GM12878 (cell line): ENCODE measurements around the gene MCM5. TPM values are rescaled to one million over a fixed set of nuclear protein-coding genes. Genes with fewer than 3 reads are reported as not detected.

Experiments used
- ATAC-seq: fragments of 200-7000 bp; cut with Tn5 transposase; 3 replicates; pipeline ENCODE4 v1.9.1; 2020; ENCODE audit warnings: mild to moderate bottlenecking, moderate library complexity
- BruUV-seq: library from RNA; stranded (reverse); fragments of 400-500 nt; replicated peaks from 2 replicates; lab custom pipeline; 2021; lab: Mats Ljungman, UMichigan
- CTCF ChIA-PET: fragments of 300-600 bp; sonication (Branson Sonifier 250); formaldehyde crosslinking; extraction: SDS; loops from one replicate; lab custom pipeline; 2021; ENCODE audit warnings: inconsistent platforms; lab: Yijun Ruan, JAX
- POLR2A ChIA-PET: fragments of 350-600 bp; formaldehyde crosslinking; extraction: SDS; loops from one replicate; lab custom pipeline; 2021; ENCODE audit warnings: inconsistent platforms; lab: Charles Lee
- RAD21 ChIA-PET: fragments of 300-600 bp; sonication (Branson Sonifier 250); formaldehyde crosslinking; loops from one replicate; lab custom pipeline; 2023; ENCODE audit warnings: antibody characterized with exemption; ENCODE audit not compliant: unreplicated experiment; lab: Charles Lee
- SMC1A ChIA-PET: fragments of 300-600 bp; sonication (Branson Sonifier 250); formaldehyde crosslinking; loops from one replicate; lab custom pipeline; 2023; ENCODE audit not compliant: unreplicated experiment, uncharacterized antibody; lab: Charles Lee
- DNase-seq: peaks from one replicate; pipeline ENCODE4 v3.0.0-alpha.2; 2011; ENCODE audit warnings: low read depth, low spot score
- FAIRE-seq: peaks from 3 replicates; lab custom pipeline; 2011; peaks lifted over from hg19 to GRCh38; lab: Jason Lieb, UNC
- H2AFZ ChIP-seq: 2 replicates; pipeline ENCODE4 v1.6.0; 2011; ENCODE audit warnings: low read depth, low read length, control low read depth; ENCODE audit not compliant: control insufficient read depth
- H3K27ac ChIP-seq: 2 replicates; pipeline ENCODE4 v1.5.1; 2011; ENCODE audit warnings: control low read depth; ENCODE audit not compliant: control insufficient read depth, insufficient read depth
- H3K27me3 ChIP-seq, 2 experiments: replicated peaks in 1 of 2; 2 replicates each; pipeline versions ENCODE4 v1.6.0 to v1.6.1; 2011; ENCODE audit warnings: low read length in 1 of 2; ENCODE audit not compliant: control insufficient read depth in 2 of 2, insufficient read depth in 2 of 2
- H3K36me3 ChIP-seq, 2 experiments: 2 replicates each; pipeline ENCODE4 v1.5.1; 2011; ENCODE audit warnings: low read length in 1 of 2; ENCODE audit not compliant: control insufficient read depth in 2 of 2, insufficient read depth in 2 of 2
- H3K4me1 ChIP-seq: 2 replicates; pipeline ENCODE4 v1.6.1; 2011; ENCODE audit warnings: mild to moderate bottlenecking, low read length, moderate library complexity, mixed read lengths; ENCODE audit not compliant: control insufficient read depth, insufficient read depth
- H3K4me2 ChIP-seq: 2 replicates; pipeline ENCODE4 v1.6.0; 2011; ENCODE audit warnings: control low read depth; ENCODE audit not compliant: control insufficient read depth, insufficient read depth
- H3K4me3 ChIP-seq: fragments of 200-600 bp; sonication (generic); 2 replicates; pipeline ENCODE4 v1.5.1; 2016
- H3K79me2 ChIP-seq: 2 replicates; pipeline ENCODE4 v1.6.0; 2011; ENCODE audit warnings: low read length; ENCODE audit not compliant: control insufficient read depth, insufficient read depth
- H3K9ac ChIP-seq: 2 replicates; pipeline ENCODE4 v1.8.0; 2011; ENCODE audit warnings: low read length, control low read depth, mixed read lengths; ENCODE audit not compliant: control insufficient read depth, insufficient read depth
- H3K9me3 ChIP-seq: replicated peaks from 3 replicates; pipeline ENCODE4 v1.5.1; 2011; ENCODE audit warnings: mild to moderate bottlenecking, low read length; ENCODE audit not compliant: control insufficient read depth, insufficient read depth
- H4K20me1 ChIP-seq: 2 replicates; pipeline ENCODE4 v1.6.0; 2011; ENCODE audit not compliant: control insufficient read depth, insufficient read depth
- ATF2 ChIP-seq: IDR thresholded peaks from 2 replicates; pipeline ENCODE4 v1.6.1; 2012; ENCODE audit warnings: low read length, inconsistent platforms
- BHLHE40 ChIP-seq, 2 experiments: fragments of 450-650 bp in 1 of 2; IDR thresholded peaks; 2 replicates each; pipeline ENCODE4 v1.6.1; 2011 to 2017; ENCODE audit warnings: low read depth in 2 of 2, borderline replicate concordance in 1 of 2, improper control_type of control experiment in 1 of 2, low read length in 1 of 2, mild to moderate bottlenecking in 1 of 2
- BMI1 ChIP-seq: fragments of 450-650 bp; IDR thresholded peaks from 2 replicates; pipeline ENCODE4 v1.6.1; 2016; ENCODE audit warnings: mild to moderate bottlenecking, moderate library complexity, borderline replicate concordance
- CHD2 ChIP-seq: IDR thresholded peaks from 2 replicates; pipeline ENCODE4 v1.6.1; 2011; ENCODE audit warnings: low read depth, low read length, improper control_type of control experiment, borderline replicate concordance
- FOXK2 ChIP-seq: fragments of 450-650 bp; IDR thresholded peaks from 2 replicates; pipeline ENCODE4 v1.6.1; 2017; ENCODE audit warnings: mild to moderate bottlenecking, moderate library complexity
- HDAC2 ChIP-seq: fragments of 200-600 bp; sonication (generic); IDR thresholded peaks from 2 replicates; pipeline ENCODE4 v1.6.1; 2017
- POLR2A ChIP-seq: IDR thresholded peaks from 2 replicates; pipeline ENCODE4 v1.6.1; 2011; ENCODE audit warnings: low read depth, mild to moderate bottlenecking, low read length
- RELA ChIP-seq: fragments of 450-650 bp; IDR thresholded peaks from 2 replicates; pipeline ENCODE4 v1.8.0; 2014; ENCODE audit warnings: borderline replicate concordance; ENCODE audit not compliant: partially characterized antibody
- SIN3A ChIP-seq: IDR thresholded peaks from 2 replicates; pipeline ENCODE4 v1.6.1; 2012; ENCODE audit warnings: low read depth, low read length, improper control_type of control experiment
- STAT3 ChIP-seq: IDR thresholded peaks from 2 replicates; pipeline ENCODE4 v1.6.1; 2011; ENCODE audit warnings: low read depth, low read length, improper control_type of control experiment
- ZNF384 ChIP-seq: IDR thresholded peaks from 2 replicates; pipeline ENCODE4 v1.6.1; 2012; ENCODE audit warnings: low read depth, mild to moderate bottlenecking, low read length, improper control_type of control experiment, borderline replicate concordance
- WGBS: methylation state at CpG from one replicate; pipeline ENCODE4 v1.1.6; 2016; ENCODE audit warnings: low lambda C conversion rate; ENCODE audit not compliant: insufficient replicate concordance, insufficient coverage; ENCODE audit errors: missing lambda C conversion rate; 5-methylcytosine and 5-hydroxymethylcytosine counted together
- in situ Hi-C: fragments of 300-500 bp; cut with MboI; formaldehyde crosslinking; loops from 9 replicates; pipeline ENCODE4 v1.14.3; 2018; ENCODE audit warnings: mixed read lengths
- intact Hi-C: fragments of 100-400 bp; cut with micrococcal nuclease; formaldehyde crosslinking; loops from one replicate; pipeline ENCODE4 v1.14.2; 2022; ENCODE audit not compliant: unreplicated experiment
- polyA plus RNA-seq, 11 experiments: library from polyadenylated mRNA; depleted of rRNA in 4 of 11; unstranded in 6 of 11; stranded (reverse) in 5 of 11; fragments of >200 nt; fragmentation: Nextera tagmentation in 4 of 11; fragmentation: Illumina TruSeq in 1 of 11; extraction: Ambion mirVana in 4 of 11; extraction: Trizol in 1 of 11; gene quantifications; 1 replicate in 1 of 11; 2 replicates in 10 of 11; pipeline versions ENCODE4 v1.2.1 to v1.2.3, GENCODE V29; 2011 to 2016; ENCODE audit warnings: inconsistent platforms in 2 of 11, missing spikeins in 2 of 11, low read depth in 1 of 11
- total RNA-seq, 4 experiments: library from RNA; depleted of rRNA in 3 of 4; stranded (reverse); fragments of >200 nt in 3 of 4; fragmentation: Illumina TruSeq in 1 of 4; extraction: Trizol in 1 of 4; gene quantifications; 2 replicates each; pipeline versions ENCODE4 v1.2.1 to v1.2.3, GENCODE V29; 2013 to 2021

Gene MCM5
- total and polyA plus RNA-seq, 10 of the 15 experiments (the other 5 are each of a cell fraction or from before 2014, with no cell fraction given) = 14.1 to 360 (median 164) TPM

- no peaks in the 10 kb centered on the region for H3K9me3 ChIP-seq
- SMC1A ChIA-PET = interaction anchor here (1.0 kb wide), 1 partner anchor 55 kb away, joined by 3 read pairs; no protein-coding TSS in a partner anchor
- FAIRE-seq (no peak), DNase-seq (no peak), ATAC-seq (no peak)
- in situ Hi-C loops (loop anchor here (10.0 to 25.0 kb wide), 2 partner anchors 282 to 1106 kb away; partner anchors contain the start of gene FOXRED2), intact Hi-C loops (no loop called here)
- RAD21 ChIA-PET = no interaction called here
- 91% methylated on average over 13 of the region's 13 CpGs for WGBS
- TF ChIP-seq POLR2A (0 out of 2 replicates have a peak, but pooled peaks have one; percentile 21), BHLHE40 (IDR thresholded peaks at IDR 0.05; ENCODE audit: borderline replicate concordance in 1 of 2, low read depth in 2 of 2, low read length in 1 of 2) (peak in 1 of 2 experiments; percentile 43; a peak in 2 of 4 replicates), SIN3A (no peak)
- H3K4me2 ChIP-seq = no peak overlapping the region
- peaks cover 21 to 26% of the 10 kb centered on the region in 2 experiments; a peak in 3 of 4 replicates for H3K36me3 ChIP-seq
- CTCF ChIA-PET = interaction anchor here (1.8 kb wide), 1 partner anchor 9 kb away, joined by 5 read pairs; no protein-coding TSS in a partner anchor
- no peak overlapping the region for H3K4me3 ChIP-seq
- peaks cover 28% of the 10 kb centered on the region for H3K4me1 ChIP-seq
- H2AFZ ChIP-seq = no peak overlapping the region
- no peak overlapping the region for H3K27ac ChIP-seq
- POLR2A ChIA-PET = interaction anchor here (1.0 kb wide), 1 partner anchor 104 kb away, joined by 3 read pairs; no protein-coding TSS in a partner anchor
- no TSS peak for BruUV-seq
- H3K9ac ChIP-seq = no peak overlapping the region
- H3K79me2 ChIP-seq = peaks cover 20% of the 10 kb centered on the region
- H3K27me3 ChIP-seq = no peaks in the 10 kb centered on the region
- H4K20me1 ChIP-seq = no peaks in the 10 kb centered on the region
Measured at GRCh38 chr22:35406443-35406842, 6.5 kb downstream of the MCM5 start.

DNA sequence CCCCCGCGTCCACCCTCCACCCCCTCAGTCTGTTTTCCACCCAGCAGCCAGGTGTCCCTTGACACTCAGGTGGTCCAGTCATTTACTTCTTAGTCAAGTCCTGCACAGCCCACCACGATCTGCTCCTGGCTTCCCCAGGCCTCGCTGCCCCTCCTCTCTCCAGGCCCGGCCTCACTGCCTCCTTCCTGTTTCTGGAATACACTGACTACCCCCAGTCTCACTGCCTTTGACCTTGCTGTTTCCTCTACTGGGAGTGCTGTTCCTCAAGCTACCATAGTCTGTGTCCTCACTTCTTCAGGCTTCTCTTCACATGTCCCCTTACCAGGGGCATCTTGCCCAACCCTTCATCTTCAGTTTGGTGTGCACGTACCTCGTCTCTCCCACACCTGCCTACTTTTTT is 7.4 kb downstream of the MCM5 start:
- POLR2A ChIA-PET = interaction anchor here (1.0 kb wide), 1 partner anchor 54 kb away, joined by 4 read pairs; no protein-coding TSS in a partner anchor
- Histone ChIP-seq H3K27me3 (no peaks in the 10 kb centered on the region), H3K4me3 (no peak overlapping the region), H3K9me3 (no peaks in the 10 kb centered on the region), H3K4me2 (no peak overlapping the region), H3K79me2 (peaks cover 14% of the 10 kb centered on the region), H4K20me1 (no peaks in the 10 kb centered on the region)
- DNase-seq = no peak
- TF ChIP-seq FOXK2 (no peak), CHD2 (no peak), ATF2 (no peak), ZNF384 (no peak), STAT3 (no peak), RELA (no peak), BMI1 (no peak), HDAC2 (no peak)
- TF ChIP-seq, all 136 proteins: peak for 0
- H3K36me3 ChIP-seq = peaks cover 28 to 33% of the 10 kb centered on the region in 2 experiments
- H3K27ac ChIP-seq = no peak overlapping the region
- H3K4me1 ChIP-seq = peaks cover 30% of the 10 kb centered on the region
- CTCF ChIA-PET = interaction anchor here (1.8 to 6.1 kb wide), 2 partner anchors 10 to 55 kb away, joined by 5 to 78 read pairs; no protein-coding TSS in a partner anchor
- intact Hi-C loops = no loop called here
- in situ Hi-C loops = loop anchor here (10.0 to 25.0 kb wide), 2 partner anchors 283 to 1105 kb away; partner anchors contain the start of gene FOXRED2
- 67% methylated on average over 7 of the region's 7 CpGs for WGBS
- FAIRE-seq (no peak), ATAC-seq (no peak)
- no TSS peak for BruUV-seq
- RAD21 ChIA-PET = interaction anchor here (4.5 to 6.3 kb wide), 2 partner anchors 9 to 55 kb away, joined by 29 to 112 read pairs; partner anchors contain the start of gene MCM5
- SMC1A ChIA-PET = no interaction called here
- H2AFZ ChIP-seq = no peak overlapping the region
- no peak overlapping the region for H3K9ac ChIP-seq
